OCI-LY3 (cell line): ENCODE results near the gene CNOT2.

Experiments
- H2AFZ ChIP-seq: fragments of 200-600, 300-600 bp; shearing (Covaris generic); 2 replicates; pipeline ENCODE4 v1.6.0; 2014; ENCODE audit warnings: antibody characterized with exemption, low read depth, low read length
- H3K27ac ChIP-seq: fragments of 200-600, 300-600 bp; sonication (generic); 2 replicates; pipeline ENCODE4 v1.5.1; 2014; ENCODE audit warnings: mild to moderate bottlenecking, low read length, moderate library complexity, mixed read lengths
- H3K27me3 ChIP-seq: fragments of 200-600, 300-600 bp; sonication (generic); 2 replicates; pipeline ENCODE4 v1.6.1; 2014; ENCODE audit warnings: low read depth, low read length, mixed read lengths
- H3K36me3 ChIP-seq: fragments of 200-600, 300-600 bp; sonication (generic); replicated peaks from 2 replicates; pipeline ENCODE3; 2014; ENCODE audit warnings: low read depth, low read length, mixed read lengths
- H3K4me1 ChIP-seq: fragments of 300-600, 200-600 bp; sonication (generic); 2 replicates; pipeline ENCODE4 v1.6.1; 2014; ENCODE audit warnings: low read length, mixed read lengths
- H3K4me2 ChIP-seq: fragments of 200-600, 300-600 bp; sonication (generic); 2 replicates; pipeline ENCODE4 v1.6.1; 2014; ENCODE audit warnings: low read length, mixed read lengths
- H3K4me3 ChIP-seq: fragments of 300-600, 200-600 bp; sonication (generic); 2 replicates; pipeline ENCODE4 v1.5.1; 2014; ENCODE audit warnings: antibody characterized with exemption, mild to moderate bottlenecking, low read length, moderate library complexity
- H3K79me2 ChIP-seq: fragments of 300-600, 200-600 bp; shearing (Covaris generic); 2 replicates; pipeline ENCODE4 v1.6.1; 2014; ENCODE audit warnings: mild to moderate bottlenecking, low read length, mixed read lengths
- H3K9ac ChIP-seq: fragments of 300-600, 200-600 bp; shearing (Covaris generic); 2 replicates; pipeline ENCODE4 v1.6.0; 2014; ENCODE audit warnings: mild to moderate bottlenecking, low read length, moderate library complexity
- H3K9me3 ChIP-seq: fragments of 200-600, 300-600 bp; shearing (Covaris generic); 2 replicates; pipeline ENCODE4 v1.6.1; 2014; ENCODE audit warnings: low read length, mixed read lengths; ENCODE audit not compliant: insufficient read depth
- H4K20me1 ChIP-seq: fragments of 200-600, 300-600 bp; sonication (generic); 2 replicates; pipeline ENCODE4 v1.6.1; 2016; ENCODE audit warnings: low read length, mixed read lengths; ENCODE audit not compliant: insufficient read depth
- EZH2phosphoT487 ChIP-seq: fragments of 200-600 bp; shearing (Covaris generic); IDR thresholded peaks from 2 replicates; pipeline ENCODE4 v1.6.1; 2018; ENCODE audit warnings: antibody characterized with exemption, mixed run types, low read depth
- TF ChIP-seq, protein P1 (sequence below): fragments of 200-600, 300-600 bp; sonication (generic); IDR thresholded peaks from 2 replicates; pipeline ENCODE4 v1.5.1; 2014; ENCODE audit warnings: antibody characterized with exemption, low read length, low read depth

The CNOT2 gene

DNA sequence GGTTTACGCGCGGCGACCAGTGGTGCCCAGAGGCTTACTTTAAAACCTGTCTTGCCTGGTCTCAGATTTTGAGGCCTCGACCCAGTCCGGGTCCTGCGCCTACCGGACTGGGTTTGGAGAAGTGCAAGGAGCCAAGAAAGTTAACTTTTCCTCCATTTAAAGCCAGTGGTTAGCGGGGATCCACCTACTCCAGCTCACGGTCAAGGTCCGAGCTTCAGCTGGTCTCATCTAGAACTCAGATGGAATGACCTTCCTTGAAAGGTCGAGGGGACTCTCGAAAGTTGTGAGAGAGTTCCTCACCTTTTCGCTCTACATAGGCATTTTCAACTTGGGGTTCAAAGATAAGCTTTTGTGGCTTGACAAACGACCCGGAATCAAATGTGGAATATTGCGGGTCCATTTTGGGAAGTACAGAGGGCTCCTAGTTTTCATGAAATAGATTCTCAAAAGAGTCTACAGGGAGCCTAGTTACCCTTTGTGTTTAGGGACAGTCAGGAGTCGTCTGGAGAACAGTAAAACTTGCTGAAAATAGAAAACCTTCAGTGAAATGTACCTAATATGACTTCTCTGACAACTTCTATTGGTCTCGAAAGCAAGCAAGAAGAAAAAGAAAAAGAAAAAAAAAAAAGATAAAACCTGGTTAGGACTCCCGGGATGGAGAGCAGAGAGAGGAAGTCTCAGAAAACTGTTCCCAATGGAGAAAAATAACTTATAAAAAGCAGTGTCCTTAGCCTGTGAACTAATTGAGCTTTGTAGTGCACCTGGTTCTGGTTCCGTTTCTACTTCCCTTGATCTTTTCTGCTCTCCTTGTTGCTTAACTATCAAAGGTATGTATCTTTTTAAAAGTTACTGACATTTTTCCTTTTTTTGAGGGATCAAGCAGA, 124.3 kb downstream of the CNOT2 start:
- peaks cover 4% of the 10 kb centered on the region; the same call in 1 of the 2 replicates for H3K79me2 ChIP-seq
- peak overlapping the region; percentile 97 for H3K4me2 ChIP-seq
- H3K9me3 ChIP-seq, result no peaks in the 10 kb centered on the region
- peak overlapping the region; percentile 74 for H3K9ac ChIP-seq
- TF ChIP-seq EZH2phosphoT487, result no peak
- TF ChIP-seq, protein P1, sequence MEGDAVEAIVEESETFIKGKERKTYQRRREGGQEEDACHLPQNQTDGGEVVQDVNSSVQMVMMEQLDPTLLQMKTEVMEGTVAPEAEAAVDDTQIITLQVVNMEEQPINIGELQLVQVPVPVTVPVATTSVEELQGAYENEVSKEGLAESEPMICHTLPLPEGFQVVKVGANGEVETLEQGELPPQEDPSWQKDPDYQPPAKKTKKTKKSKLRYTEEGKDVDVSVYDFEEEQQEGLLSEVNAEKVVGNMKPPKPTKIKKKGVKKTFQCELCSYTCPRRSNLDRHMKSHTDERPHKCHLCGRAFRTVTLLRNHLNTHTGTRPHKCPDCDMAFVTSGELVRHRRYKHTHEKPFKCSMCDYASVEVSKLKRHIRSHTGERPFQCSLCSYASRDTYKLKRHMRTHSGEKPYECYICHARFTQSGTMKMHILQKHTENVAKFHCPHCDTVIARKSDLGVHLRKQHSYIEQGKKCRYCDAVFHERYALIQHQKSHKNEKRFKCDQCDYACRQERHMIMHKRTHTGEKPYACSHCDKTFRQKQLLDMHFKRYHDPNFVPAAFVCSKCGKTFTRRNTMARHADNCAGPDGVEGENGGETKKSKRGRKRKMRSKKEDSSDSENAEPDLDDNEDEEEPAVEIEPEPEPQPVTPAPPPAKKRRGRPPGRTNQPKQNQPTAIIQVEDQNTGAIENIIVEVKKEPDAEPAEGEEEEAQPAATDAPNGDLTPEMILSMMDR, result no peak
- peaks cover 16% of the 10 kb centered on the region for H3K27me3 ChIP-seq
- H3K36me3 ChIP-seq, result no peaks in the 10 kb centered on the region
- no peak overlapping the region for H3K27ac ChIP-seq
- no peaks in the 10 kb centered on the region for H4K20me1 ChIP-seq
- H3K4me1 ChIP-seq, result peaks cover 34% of the 10 kb centered on the region
- H3K4me3 ChIP-seq, result peak overlapping the region; percentile 98
- H2AFZ ChIP-seq, result peak overlapping the region; percentile 62

DNA sequence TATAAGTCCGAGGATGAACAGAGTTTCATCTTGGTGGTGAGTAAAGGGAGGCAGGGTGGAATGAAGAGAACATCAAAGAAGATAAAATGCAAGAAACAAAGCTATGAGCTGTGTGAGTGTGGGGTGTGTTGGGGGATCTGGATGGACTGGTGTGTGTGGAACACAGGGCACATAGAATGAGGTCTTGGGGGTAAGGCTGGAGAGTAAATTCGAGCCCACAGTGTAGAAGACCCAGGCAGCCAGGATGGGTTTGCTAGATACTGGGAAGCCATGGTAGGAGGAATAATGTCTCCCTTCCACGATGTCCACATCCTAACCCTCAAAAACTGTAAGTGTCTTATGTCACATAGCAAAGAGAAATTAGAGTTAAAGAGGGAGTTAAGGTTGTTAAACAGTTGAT, 129.6 kb downstream of the CNOT2 start:
- H3K9me3 ChIP-seq, result no peaks in the 10 kb centered on the region
- no peak for TF ChIP-seq EZH2phosphoT487
- TF ChIP-seq, protein P1, result no peak

DNA sequence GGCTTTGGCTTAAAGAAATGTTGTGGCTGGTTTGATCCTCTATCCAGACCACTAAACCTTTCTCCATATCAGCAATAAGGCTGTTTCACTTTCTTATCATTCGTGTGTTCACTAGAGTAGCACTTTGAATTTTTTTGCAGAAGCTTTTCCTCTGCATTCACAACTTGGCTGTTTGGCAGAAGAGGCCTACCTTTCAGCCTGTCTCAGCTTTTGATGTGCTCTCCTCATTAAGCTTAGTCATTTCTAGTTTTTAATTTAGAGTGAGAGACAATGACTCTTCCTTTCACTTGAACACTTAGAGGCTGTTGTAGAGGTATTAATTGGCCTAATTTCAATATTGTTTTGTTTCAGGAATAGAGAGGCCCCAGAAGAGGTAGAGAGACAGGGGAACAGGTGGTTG, 136.6 kb downstream of the CNOT2 start:
- H3K4me2 ChIP-seq, result no peak overlapping the region
- no peaks in the 10 kb centered on the region for H3K79me2 ChIP-seq
- H3K9ac ChIP-seq, result no peak overlapping the region
- no peaks in the 10 kb centered on the region for H3K9me3 ChIP-seq
- H3K4me1 ChIP-seq, result no peaks in the 10 kb centered on the region
- H3K27ac ChIP-seq, result no peak overlapping the region
- no peak overlapping the region for H2AFZ ChIP-seq
- TF ChIP-seq, protein P1, result no peak
- TF ChIP-seq EZH2phosphoT487, result no peak
- H3K27me3 ChIP-seq, result no peaks in the 10 kb centered on the region
- H4K20me1 ChIP-seq, result no peaks in the 10 kb centered on the region
- H3K36me3 ChIP-seq, result peaks cover 3% of the 10 kb centered on the region
- no peak overlapping the region for H3K4me3 ChIP-seq

More for the DNA sequence above, 129.6 kb downstream of the CNOT2 start:
- Histone ChIP-seq H3K79me2 (no peaks in the 10 kb centered on the region), H2AFZ (no peak overlapping the region), H3K36me3 (no peaks in the 10 kb centered on the region), H3K9ac (no peak overlapping the region), H3K4me3 (no peak overlapping the region), H3K27ac (no peak overlapping the region), H4K20me1 (no peaks in the 10 kb centered on the region), H3K4me2 (no peak overlapping the region), H3K27me3 (no peaks in the 10 kb centered on the region), H3K4me1 (peaks cover under 1% of the 10 kb centered on the region)

DNA sequence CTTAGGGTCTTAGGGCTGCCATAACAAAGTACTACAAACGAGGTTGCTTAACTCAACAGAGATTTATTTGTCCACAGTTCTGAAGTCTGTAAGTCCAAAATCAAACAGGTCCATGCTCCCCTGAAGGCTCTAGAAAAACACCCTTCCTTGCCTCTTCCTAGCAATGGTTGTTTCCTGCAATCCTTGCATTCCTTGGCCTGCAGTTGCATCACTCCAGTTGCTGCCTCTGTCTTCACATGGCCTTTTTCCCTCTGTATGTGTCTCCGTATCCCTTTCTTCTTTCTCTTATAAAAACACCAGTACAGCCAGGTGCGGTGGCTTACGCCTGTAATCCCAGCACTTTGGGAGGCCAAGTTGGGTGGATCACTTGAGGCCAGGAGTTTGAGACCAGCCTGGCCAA, 140.3 kb downstream of the CNOT2 start:
- Histone ChIP-seq H2AFZ (no peak overlapping the region), H3K4me3 (no peak overlapping the region), H3K4me1 (no peaks in the 10 kb centered on the region), H3K9ac (no peak overlapping the region), H3K27me3 (no peaks in the 10 kb centered on the region), H3K36me3 (peaks cover 3% of the 10 kb centered on the region), H4K20me1 (no peaks in the 10 kb centered on the region), H3K9me3 (no peaks in the 10 kb centered on the region), H3K27ac (no peak overlapping the region), H3K79me2 (no peaks in the 10 kb centered on the region), H3K4me2 (no peak overlapping the region)
- TF ChIP-seq, protein P1, result no peak
- TF ChIP-seq EZH2phosphoT487, result no peak
